HK-2 (cell line): Measurements from ENCODE around the gene NOXA1.
"Not testable (repeated sequence)": the region's sequence is repeated elsewhere in the genome, so short reads cannot be mapped to it uniquely, and the experiment has no call there.

Source experiments
- DNase-seq: peaks from one replicate; pipeline ENCODE4 v3.0.0-alpha.2; 2018; ENCODE audit not compliant: unreplicated experiment

Gene NOXA1

DNA sequence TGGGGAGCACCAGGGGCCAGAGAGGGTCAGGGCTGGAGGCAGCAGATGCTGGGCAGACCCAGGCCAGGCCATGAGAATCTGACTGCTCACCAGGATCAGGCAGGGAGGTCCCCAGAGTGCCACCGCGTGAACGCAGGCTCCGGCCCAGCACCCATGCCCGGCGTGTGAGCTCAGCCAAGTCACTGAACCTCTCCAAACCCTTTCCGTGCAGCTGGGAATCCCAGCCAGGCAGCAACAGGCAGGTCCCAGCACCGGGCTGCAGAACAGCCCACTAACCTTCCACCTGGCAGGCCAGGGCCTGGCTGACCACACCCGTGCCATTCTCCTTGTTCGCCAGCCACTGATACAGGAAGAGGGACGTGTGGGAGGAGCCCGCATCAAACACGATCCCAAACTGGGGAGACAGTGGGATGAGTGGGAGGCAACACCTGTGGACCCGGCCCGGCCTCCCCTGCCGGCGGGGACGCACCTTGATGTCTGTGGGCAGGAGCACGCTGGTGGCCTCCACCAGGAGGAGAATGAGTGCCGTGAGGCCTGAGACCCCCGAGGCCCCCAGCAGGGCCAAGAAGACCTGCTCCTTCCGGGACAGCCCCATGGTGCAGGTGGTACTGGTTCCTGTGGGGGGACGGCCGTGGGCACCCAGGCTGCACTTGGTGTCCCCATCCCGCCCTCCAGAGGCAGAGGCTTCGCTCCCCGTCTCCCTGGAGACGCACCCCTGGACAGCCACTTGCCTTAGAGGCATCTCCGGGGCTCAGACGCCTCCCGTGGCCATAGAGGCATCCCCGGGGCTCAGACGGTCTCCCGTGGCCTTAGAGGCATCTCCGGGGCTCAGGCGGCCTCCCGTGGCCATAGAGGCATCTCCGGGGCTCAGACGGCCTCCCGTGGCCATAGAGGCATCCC, 14.7 kb downstream of the NOXA1 start:
- DNase-seq, result no peak

DNA sequence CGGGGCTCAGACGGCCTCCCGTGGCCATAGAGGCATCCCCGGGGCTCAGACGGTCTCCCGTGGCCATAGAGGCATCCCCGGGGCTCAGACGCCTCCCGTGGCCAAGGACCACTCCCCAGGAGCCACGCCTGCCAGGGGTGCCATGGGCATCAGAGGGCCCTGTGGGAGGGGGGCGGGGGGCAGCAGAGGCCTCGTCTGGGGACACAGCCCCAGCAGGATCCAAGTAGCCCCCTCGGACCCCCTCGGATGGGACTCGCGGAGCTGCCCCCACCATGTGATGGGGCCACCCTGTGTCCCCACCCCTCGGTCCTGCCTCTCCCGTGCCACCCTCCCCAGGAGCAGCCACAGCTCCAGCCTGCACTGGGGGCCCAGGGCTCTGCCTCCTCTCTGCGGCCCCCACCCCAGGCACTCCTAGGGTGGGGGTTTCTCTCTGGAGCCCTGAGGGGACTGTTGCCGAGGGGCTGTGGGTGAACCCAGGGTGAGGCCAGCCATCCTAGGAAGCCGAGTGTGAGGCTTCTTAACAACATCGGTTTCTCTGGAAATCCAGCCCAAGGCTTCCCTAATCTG, 15.5 kb downstream of the NOXA1 start:
- DNase-seq, result no peak

- DNase-seq, result no peak
Observed at GRCh38 chr9:137439158-137439714, 16.0 kb downstream of the NOXA1 start.

DNA sequence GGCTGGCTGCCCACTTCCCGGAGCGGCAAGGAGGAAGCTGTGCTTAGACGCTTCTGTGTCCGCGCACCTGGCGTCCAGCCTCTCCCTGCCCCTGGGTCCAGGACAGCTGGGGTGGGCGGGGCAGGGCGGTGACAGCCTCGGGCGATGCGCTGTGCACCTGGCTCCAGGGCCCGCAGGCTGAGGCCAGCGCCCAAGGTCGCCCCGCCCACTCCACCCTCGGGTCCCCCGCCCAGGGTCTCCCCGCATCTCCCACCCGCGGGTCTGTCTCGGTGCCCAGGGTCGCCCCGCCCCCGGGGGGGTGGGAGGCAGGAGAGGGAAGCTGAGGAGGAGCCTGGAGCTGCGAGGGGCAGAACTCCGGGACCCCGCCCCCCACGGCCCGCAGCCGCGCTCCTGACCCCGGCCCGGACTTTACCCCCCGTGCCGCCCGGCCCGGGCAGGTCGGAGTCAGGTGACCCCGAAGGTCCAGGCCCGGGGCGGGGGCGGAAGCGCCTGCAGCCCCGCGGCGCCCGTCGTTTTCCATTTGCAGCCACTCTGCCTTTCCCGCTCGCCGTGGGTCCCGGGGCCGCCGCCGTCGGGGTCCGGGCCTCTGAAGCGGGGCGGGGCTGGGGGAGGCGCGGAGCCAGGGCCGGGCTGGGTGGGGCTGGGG, 18.2 kb downstream of the NOXA1 start, which contains the start of gene ENTPD8:
TSS of gene ENTPD8 (minus strand) at position 69 of the 646 bp plus-strand sequence. CDS start 3,072 bp downstream, outside the sequence.
- DNase-seq, result no peak

GRCh38 chr9:137441935-137442321, 18.7 kb downstream of the NOXA1 start:
- no peak for DNase-seq

- DNase-seq, result no peak
Observed at GRCh38 chr9:137444106-137444790, 21.1 kb downstream of the NOXA1 start.

DNA sequence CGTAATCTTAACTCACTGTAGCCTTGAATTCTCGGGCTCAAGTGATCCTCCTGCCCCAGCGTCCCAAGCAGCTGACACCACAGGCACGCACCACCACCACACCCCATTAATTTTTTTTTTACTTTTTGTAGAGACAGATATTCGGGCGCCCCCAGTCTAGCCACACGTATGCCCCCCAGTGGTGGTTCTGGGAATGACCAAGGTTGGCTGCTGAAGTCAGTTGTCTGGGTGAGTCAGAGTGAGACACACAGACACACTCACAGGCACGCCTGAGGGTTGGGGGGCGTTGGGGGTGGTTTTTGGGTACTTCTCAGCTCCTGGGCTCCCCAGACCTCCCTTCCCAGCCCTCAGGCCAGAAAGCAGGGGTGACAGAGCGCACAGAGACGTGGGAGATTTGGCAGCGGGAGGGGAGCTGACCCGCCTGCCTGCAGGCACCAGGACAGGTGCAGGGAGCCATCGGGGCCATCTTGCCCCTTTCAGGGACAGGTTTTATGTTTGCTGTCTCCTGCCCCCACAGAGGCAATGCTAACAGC, 22.1 kb downstream of the NOXA1 start:
- peak; percentile 86 for DNase-seq

DNA sequence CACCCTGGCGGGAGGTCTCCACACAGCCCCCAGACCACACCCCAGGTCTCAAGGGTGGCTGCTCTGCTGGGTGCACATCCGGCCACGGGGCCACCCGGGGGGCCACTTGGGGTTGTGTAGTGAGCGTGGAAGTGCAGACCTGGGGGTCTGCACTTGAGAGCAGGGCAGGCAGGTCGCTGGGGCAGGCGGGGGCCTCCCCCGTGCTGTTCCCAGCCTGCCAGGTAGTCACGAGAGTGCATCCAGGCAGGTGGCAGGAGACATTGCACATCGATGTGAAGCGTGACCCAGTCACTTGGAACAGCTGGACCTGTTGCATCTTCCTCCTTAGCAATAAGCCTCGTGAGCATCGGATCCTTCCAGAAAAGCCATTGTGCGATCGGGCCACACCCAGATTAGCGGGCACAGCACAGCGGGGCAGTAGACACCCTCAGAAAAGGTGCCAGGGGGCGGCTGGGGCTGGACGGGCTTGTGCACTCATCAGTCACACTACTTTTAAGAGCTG, 22.8 kb downstream of the NOXA1 start:
- no peak for DNase-seq

- DNase-seq, result no peak
Observed at GRCh38 chr9:137446851-137447471, 23.8 kb downstream of the NOXA1 start.

DNA sequence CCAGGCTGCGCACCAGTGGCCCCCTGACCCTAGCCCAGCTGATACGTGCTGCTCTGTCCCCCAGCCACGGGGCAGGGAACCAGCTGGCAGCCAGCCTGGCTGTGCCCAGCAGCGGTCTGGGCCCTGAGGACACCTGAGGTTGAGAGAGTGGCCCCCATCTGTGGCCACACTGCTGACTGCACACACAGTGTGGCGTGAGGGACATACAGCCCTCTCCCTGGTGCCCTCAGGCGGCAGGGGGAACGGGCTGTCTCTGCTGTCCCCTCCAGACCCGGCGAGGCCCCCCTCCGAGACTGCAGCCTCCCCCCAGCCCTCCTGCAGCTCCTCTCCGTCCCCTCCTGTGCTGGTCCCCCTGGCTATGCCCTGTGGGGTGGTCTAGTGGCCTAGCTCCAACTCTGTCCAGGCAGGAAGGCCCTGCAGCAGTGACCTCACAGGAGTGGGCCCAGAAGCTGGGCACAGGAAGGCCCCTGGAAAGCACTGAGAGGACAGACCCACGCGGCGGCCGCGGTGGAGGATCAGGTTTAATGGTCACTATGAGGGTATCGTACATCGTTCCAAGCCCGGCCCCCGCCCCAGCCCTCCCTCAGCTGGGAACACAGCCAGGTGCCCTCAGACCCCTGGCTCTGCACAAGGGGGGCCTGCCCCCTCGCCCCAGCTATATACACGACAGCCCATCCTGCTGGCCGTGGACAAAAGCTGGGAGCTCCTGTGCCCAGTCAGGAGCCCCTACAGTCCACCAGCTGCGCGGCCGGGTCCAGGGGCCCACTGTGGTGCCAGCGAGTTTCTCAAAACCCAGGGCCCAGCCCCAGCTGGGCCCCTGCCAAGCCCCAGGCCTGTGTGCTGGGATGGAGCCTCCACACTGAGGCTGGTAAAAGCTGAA, 24.8 kb downstream of the NOXA1 start:
- no peak for DNase-seq

GRCh38 chr9:137448602-137448962, 25.4 kb downstream of the NOXA1 start:
- DNase-seq, result no peak

DNA sequence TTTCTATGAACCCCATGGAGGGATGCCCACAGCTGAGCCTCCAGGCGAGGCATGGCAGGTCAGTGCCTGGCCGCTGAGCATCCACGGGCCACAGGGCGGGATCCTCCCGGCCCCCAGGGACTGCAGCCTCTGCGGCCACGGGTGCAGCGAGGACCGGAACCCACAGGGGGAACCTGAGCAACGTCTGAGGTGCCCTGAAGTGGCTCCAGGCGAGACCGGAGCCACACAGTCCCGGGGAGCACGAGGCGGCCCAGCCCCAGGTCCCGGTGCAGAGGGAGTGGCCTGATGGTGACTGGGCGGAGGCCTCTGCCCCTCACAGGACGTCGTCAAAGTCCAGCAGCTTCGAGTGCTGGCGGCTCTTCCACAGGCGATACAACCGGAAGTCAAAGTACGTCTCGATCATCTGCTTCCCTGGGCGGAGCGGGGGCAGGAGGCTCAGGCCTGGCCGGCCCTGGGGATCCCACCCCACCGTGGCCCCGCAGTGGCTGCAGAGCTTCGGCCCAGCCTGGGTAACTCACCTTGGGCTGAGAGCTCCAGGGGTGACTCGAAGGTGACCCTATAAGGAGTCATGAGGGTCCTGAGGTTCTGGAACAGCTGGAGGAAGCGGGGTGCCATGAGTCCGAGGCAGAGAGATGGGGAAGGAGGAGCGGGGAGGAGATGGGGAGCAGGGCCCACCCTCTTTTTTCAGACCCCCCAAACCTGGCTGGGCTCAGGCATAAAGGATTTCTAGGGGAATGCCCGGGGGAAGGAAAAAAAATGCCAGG, 26.1 kb downstream of the NOXA1 start:
- no peak for DNase-seq

DNA sequence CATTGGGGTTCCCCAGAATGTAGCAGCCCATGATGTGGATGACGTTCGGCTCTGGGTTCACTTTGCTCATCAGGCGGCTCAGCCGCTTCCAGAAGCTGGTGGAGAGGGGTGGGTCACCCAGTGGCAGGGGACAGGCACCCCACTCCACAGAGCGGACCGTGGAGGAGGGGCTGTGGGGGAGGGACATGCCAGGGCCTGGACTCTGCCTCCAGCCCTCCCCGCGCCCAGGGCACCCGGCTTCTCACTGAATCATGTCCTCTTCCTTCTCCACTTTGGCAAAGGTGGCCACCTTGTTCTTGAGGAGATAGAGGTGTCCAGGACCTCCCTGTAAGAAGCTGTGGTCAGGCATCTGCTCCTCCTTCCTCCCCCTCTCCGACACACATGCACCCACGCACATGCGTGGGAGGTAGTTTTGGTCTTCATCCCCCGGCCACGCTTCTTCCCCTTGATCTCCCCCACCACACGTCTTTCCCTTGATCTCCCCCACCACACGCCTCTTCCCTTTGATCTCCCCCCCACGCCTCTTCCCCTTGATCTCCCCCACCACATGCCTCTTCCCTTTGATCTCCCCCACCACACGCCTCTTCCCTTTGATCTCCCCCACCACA, 26.8 kb downstream of the NOXA1 start:
- DNase-seq, result no peak

DNA sequence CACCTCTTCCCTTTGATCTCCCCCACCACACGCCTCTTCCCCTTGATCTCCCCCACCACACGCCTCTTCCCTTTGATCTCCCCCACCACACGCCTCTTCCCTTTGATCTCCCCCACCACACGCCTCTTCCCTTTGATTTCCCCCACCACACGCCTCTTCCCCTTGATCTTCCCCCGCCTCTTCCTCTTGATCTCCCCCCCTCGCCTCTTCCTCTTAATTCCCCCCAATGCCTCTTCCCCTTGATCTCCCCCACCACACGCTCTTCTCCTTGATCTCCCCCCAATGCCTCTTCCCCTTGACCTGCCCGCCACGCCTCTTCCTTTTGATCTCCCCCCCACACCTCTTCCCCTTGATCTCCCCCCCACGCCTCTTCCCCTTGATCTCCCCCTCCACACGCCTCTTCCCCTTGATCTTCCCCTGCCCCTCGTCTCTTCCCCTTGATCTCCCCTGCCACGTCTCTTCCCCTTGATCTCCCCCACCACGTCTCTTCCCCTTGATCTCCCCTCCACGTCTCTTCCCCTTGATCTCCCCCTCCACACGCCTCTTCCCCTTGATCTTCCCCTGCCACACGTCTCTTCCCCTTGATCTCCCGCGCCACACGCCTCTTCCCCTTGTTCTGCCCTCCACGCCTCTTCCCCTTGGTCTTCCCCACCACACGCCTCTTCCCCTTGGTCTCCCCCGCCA, 27.5 kb downstream of the NOXA1 start:
- not testable (repeated sequence) for DNase-seq

DNA sequence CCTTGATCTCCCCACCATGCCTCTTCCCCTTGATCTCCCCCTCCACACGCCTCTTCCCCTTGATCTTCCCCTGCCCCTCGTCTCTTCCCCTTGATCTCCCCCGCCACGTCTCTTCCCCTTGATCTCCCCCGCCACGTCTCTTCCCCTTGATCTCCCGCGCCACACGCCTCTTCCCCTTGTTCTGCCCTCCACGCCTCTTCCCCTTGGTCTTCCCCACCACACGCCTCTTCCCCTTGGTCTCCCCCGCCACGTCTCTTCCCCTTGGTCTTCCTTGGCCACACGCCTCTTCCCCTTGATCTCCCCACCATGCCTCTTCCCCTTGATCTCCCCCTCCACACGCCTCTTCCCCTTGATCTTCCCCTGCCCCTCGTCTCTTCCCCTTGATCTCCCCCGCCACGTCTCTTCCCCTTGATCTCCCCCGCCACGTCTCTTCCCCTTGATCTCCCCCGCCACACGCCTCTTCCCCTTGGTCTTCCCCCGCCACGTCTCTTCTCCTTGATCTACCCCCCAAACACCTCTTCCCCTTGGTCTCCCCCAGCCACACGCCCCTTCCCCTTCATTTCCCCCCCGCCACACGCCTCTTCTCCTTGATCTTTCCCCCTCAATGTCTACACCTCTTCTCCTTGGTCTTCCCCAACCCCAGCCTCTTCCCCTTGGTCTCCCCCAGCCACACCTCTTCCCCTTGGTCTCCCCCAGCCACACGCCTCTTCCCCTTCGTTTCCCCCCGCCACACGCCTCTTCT, 28.2 kb downstream of the NOXA1 start:
- DNase-seq, result not testable (repeated sequence)

- no peak for DNase-seq
Observed at GRCh38 chr9:137452006-137452760, 29.0 kb downstream of the NOXA1 start.
